Stimulated activated naive CD8-positive, alpha-beta T cell treated with anti-CD3 and anti-CD28 coated beads, Interleukin-15, amount 100 ng/mL, for 72 hours (primary cell): ENCODE measurements around the gene CLDN7.

Source experiments
- ATAC-seq: fragments of 150-1000 bp; cut with Tn5 transposase; 2 replicates; pipeline ENCODE4 v1.10.0; 2021; ENCODE audit warnings: mild to moderate bottlenecking, moderate library complexity
- DNase-seq, 2 donors: peaks; one replicate each; pipeline ENCODE4 v3.0.0; 2021 to 2022
- H3K27ac Mint-ChIP-seq, 2 donors: one replicate each; pipeline ENCODE4 v1.8.0; 2022; ENCODE audit warnings: mild to moderate bottlenecking in 2 of 2, mixed read lengths in 2 of 2, moderate library complexity in 2 of 2
- H3K27me3 Mint-ChIP-seq: one replicate; pipeline ENCODE4 v1.8.0; 2022; ENCODE audit warnings: mixed read lengths
- H3K4me1 Mint-ChIP-seq: one replicate; pipeline ENCODE4 v1.8.0; 2022; ENCODE audit warnings: mild to moderate bottlenecking, mixed read lengths
- H3K4me3 Mint-ChIP-seq, 2 donors: one replicate each; pipeline ENCODE4 v1.8.0; 2022; ENCODE audit warnings: mild to moderate bottlenecking in 2 of 2, mixed read lengths in 2 of 2, moderate library complexity in 1 of 2
- H3K9me3 Mint-ChIP-seq, 2 donors: one replicate each; pipeline ENCODE4 v1.8.0; 2022; ENCODE audit warnings: mixed read lengths in 2 of 2

The CLDN7 gene

GRCh38 chr17:7237761-7238419 is 24.4 kb downstream of the CLDN7 start:
- peak; percentile 51 for ATAC-seq
- H3K4me3 Mint-ChIP-seq, result peak overlapping the region; percentile 96 to 98
- peaks cover 77% of the 10 kb centered on the region for H3K4me1 Mint-ChIP-seq
- peak overlapping the region; percentile 82 to 96 for H3K27ac Mint-ChIP-seq
- no peaks in the 10 kb centered on the region for H3K9me3 Mint-ChIP-seq
- DNase-seq, result peak; percentile 76 to 80
- no peaks in the 10 kb centered on the region for H3K27me3 Mint-ChIP-seq

DNA sequence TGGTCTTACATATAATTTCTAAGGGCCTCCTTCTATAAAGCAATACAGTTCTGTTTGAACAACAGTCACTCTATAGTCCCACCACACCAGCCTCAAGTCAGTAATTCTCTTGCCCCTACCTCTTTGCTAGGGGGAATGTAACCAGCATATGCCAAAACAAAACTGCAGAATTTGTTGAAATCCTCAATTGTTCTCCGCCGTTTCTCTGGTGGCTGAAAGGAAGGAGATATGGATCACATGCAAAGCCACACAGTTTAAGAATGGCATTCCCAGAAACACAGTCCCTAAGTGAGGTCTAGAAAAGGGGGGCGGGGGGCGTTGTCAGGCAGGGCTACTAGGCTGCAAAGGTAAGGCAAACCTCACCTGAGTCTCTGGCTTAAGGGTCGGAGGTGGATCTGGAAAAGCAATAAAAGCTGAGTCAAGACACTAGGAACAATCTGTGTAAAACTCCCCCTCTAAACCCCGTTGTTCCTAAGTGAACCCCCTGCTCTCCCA is 25.0 kb downstream of the CLDN7 start:
- Mint-ChIP-seq H3K27ac (peak overlapping the region in 1 of 2 donors; percentile 16), H3K4me1 (peaks cover 79% of the 10 kb centered on the region), H3K27me3 (no peaks in the 10 kb centered on the region), H3K9me3 (no peaks in the 10 kb centered on the region), H3K4me3 (peak overlapping the region; percentile 96 to 98)
- DNase-seq (no peak), ATAC-seq (no peak)

DNA sequence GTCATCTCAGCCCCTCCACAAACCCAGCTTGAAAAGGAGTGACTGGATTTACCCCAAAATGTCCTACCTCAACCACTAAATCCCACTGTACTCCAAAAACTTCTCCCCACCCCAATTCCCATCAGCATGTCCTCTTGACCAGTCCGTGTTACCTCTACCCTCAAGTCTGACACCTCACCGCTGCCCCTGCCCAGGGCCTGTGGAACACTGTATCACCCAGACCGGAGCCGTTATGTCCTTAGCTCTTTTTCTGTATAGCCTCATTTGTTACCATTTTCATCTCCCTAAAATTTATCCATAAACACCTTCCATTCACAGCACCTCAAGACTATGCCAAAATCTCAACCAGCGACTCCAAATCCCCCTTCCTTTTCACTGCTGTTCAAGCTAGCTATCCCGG is 25.5 kb downstream of the CLDN7 start:
- DNase-seq (no peak), ATAC-seq (no peak)
- Mint-ChIP-seq H3K9me3 (no peaks in the 10 kb centered on the region), H3K27ac (peak overlapping the region in 1 of 2 donors; percentile 16), H3K4me1 (peaks cover 79% of the 10 kb centered on the region), H3K27me3 (no peaks in the 10 kb centered on the region), H3K4me3 (peak overlapping the region; percentile 96 to 98)

DNA sequence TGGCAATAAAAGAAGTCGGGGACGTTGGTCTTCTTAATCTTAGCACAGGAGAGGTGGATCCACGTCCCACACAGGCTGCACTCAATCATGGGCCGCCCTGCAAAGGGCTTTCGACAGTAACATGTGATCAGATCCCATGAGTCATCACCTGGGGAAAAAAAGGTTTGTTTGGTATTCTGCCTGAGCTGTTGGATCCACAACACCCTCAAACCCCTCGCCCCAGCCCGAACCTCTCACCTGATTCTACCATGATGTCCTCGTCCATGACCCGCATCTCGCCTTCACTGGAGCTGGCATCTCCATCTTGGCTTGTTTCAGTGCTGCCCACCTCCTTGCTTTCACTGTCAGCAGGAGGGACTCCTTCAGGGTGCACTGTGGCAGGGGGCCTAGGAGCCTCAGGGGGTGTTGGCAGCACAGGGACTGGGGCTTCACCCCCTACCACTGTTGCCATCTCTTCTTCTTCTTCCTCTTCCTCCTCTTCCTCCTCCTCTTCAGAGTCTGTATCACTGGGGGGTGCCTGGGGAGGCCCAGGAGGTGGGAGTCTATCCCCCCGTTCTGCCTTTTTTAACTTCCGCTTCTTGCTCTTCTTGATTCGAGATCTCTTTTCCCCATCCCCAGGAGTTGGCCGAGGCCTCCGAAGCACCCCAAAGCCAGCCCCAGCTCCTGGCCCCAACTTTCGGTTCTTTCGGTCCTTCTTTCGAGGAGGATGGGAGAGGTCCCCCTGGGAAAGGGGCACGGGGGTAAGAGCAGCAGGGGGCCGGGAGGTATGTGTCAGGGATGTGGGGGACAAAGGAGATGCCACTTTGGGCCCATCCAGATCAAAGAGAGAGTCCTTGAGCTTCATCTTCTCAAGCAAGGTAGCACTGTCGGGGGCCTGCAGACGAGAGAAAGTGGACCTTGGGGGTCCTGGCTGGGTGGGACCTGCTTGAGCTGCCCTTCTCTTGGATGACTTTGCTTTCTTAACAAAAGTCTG is 26.3 kb downstream of the CLDN7 start:
- no peak for ATAC-seq
- Mint-ChIP-seq H3K9me3 (no peaks in the 10 kb centered on the region), H3K4me1 (peaks cover 77% of the 10 kb centered on the region), H3K27ac (peak overlapping the region; percentile 60 to 61), H3K27me3 (no peaks in the 10 kb centered on the region), H3K4me3 (peak overlapping the region; percentile 95 to 98)
- DNase-seq, result no peak

DNA sequence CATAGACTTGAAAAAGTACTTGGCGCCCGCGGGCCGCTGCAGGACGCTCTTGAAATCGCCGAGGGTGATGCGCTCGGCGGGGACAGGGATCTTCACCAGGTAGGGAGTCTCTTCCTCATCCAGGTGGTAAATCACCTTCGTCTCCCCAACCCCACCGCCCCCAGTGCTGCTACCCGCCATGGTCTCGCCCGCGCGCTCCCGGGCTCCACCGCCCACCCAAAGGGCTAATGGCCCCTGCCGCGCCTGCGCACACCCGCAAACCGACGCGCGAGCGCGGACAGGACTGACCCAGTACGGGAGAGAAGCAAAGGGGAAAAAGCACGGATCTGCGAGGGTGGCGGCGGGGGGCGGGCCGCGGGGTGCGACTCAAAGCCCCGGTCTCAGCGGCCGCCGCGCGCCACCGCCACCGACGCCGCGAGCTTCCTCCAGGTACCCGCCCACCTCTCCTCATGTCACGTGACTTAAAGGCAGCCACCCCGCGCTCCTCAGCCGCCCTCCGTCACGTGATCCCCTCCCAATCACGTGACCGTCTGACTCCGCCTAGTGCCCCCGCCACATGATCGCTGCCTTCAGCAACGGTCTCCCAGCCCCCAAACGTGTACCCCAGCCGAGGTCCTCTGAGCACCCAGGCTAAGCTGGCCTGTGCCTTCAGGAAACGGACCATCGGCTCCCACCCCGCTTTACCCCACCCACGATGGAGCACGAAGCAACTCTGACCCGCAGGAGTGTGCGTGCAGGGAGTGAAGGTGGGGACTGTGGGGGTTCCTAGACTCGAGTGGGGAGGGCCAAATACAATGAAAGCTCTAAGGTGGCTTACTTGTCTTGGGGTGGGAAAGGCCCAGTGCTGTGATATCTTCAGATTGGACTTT is 28.0 kb downstream of the CLDN7 start, which contains the start of gene DVL2:
TSS of gene DVL2 (minus strand) at position 435 of the 869 bp plus-strand sequence. CDS start at position 180, 255 bp downstream.
- peak; percentile 64 for ATAC-seq
- H3K4me1 Mint-ChIP-seq, result peaks cover 74% of the 10 kb centered on the region
- DNase-seq, result peak; percentile 91 to 94
- no peaks in the 10 kb centered on the region for H3K27me3 Mint-ChIP-seq
- H3K27ac Mint-ChIP-seq, result peak within 1 kb of the TSS; percentile 96
- peak within 1 kb of the TSS; percentile 95 to 98 for H3K4me3 Mint-ChIP-seq
- H3K9me3 Mint-ChIP-seq, result no peaks in the 10 kb centered on the region

GRCh38 chr17:7233701-7234082 is 28.6 kb downstream of the CLDN7 start:
- ATAC-seq (peak; percentile 33), DNase-seq (no peak)
- Mint-ChIP-seq H3K27ac (peak overlapping the region; percentile 96), H3K27me3 (no peaks in the 10 kb centered on the region), H3K4me1 (peaks cover 80% of the 10 kb centered on the region), H3K9me3 (no peaks in the 10 kb centered on the region), H3K4me3 (peak overlapping the region; percentile 95 to 98)

DNA sequence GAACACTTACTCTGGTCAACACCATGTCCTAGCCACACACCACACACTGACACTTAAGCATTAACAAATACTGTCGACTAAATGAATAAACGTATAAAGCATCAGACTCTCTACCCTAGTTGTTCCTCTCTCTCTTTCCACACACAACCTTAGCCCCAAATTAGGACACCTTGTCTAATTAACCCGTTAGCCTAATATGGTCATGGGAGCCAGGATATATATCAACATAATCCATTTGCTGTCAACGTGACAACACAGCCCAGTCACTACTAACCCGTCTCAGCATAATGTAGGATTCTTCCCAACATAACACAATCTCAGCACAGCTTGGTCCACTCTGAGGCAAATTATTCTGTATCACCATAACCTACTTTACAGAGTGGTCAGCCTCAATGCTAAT is 30.2 kb downstream of the CLDN7 start:
- H3K4me3 Mint-ChIP-seq, result peak overlapping the region; percentile 30 to 98
- no peaks in the 10 kb centered on the region for H3K27me3 Mint-ChIP-seq
- no peaks in the 10 kb centered on the region for H3K9me3 Mint-ChIP-seq
- ATAC-seq (no peak), DNase-seq (no peak)
- H3K4me1 Mint-ChIP-seq, result peaks cover 91% of the 10 kb centered on the region
- no peak overlapping the region for H3K27ac Mint-ChIP-seq

- H3K27me3 Mint-ChIP-seq, result no peaks in the 10 kb centered on the region
- H3K9me3 Mint-ChIP-seq, result no peaks in the 10 kb centered on the region
- no peak overlapping the region for H3K4me3 Mint-ChIP-seq
- DNase-seq, result no peak
- ATAC-seq, result no peak
- H3K27ac Mint-ChIP-seq, result no peak overlapping the region
- peaks cover 64% of the 10 kb centered on the region for H3K4me1 Mint-ChIP-seq
Observed at GRCh38 chr17:7229504-7229903, 32.8 kb downstream of the CLDN7 start.

- H3K9me3 Mint-ChIP-seq, result no peaks in the 10 kb centered on the region
- ATAC-seq (no peak), DNase-seq (no peak)
- H3K4me3 Mint-ChIP-seq, result no peak overlapping the region
- no peak overlapping the region for H3K27ac Mint-ChIP-seq
- peaks cover 62% of the 10 kb centered on the region for H3K4me1 Mint-ChIP-seq
- H3K27me3 Mint-ChIP-seq, result no peaks in the 10 kb centered on the region
Observed at GRCh38 chr17:7228920-7229319, 33.4 kb downstream of the CLDN7 start.

DNA sequence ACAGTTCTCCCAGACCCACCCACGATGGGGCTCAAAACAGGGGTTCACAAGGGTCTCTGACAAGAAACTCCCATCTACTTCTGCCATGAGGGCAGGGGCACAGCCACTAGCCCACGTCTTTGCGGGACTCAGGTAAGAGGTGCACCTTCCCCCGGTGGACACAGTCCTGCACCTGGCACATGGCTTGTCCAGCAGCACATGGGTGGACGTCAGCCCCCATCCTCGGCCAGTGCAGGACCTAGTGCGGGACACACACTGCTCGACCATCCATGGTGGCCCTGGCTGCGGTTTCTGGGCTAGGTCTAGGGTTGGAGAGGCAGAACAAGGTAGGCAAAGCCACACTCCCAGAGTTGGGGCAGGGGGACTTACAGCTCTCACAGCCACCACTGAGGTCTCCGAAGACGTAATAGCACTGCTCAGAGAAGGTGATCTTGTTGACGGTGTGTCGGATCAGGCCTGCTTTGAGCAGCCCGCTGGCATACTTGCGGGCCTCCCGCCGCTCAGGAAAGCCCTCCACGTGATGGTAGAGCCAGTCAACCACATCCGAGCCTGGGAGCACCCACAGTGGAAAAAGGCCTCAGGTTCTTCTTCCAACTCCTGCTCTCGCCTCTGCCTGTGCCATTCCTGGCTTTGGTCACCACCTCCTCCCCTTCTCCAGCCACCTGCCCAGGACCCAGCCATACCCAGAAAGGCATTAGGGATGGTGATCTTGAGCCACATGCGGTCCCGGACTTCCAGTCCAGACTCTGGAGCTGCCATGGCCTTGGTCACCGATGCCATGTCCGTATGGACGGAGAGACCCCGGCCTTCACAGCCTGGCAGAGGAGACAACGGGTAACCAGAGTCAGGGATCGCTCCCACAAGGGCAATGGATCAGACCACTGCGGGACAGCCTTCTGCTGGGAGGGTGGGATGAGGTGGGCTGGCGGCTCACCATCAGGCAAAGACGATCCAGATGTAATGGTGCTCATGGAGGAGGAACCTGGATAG is 35.3 kb downstream of the CLDN7 start:
- Mint-ChIP-seq H3K27ac (peak overlapping the region in 1 of 2 donors; percentile 27), H3K9me3 (no peaks in the 10 kb centered on the region), H3K4me3 (no peak overlapping the region), H3K4me1 (peaks cover 46% of the 10 kb centered on the region), H3K27me3 (no peaks in the 10 kb centered on the region)
- ATAC-seq (no peak), DNase-seq (no peak)

DNA sequence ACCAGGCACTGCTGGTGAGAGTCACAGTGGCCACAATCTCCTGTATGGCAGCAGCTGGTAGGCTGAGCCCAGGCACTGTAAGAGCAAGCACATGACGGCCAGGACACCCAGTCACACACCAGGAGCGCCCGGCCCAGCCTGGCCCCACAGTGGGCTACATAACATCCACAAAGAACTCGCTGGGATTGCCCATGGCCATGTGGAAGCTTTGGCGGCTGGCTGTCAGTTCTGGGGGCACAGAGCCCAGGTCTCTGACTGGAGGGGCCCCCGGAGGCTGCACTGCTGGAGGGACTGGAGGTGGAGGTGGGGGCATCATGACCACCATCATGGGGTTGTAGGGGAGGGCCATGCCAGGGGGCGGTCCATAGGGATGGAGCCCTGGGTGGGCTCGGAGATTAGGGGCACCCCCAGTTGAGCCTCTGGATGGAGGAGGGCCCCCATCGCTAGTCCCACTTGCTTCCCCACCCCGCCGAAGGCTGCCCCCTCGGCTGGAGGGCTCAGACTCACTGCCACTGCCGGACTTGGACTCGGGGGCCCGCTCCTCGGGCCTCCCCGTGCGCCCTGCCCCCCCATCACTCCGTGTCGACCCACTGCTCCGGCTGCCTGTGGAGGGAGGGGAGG is 36.5 kb downstream of the CLDN7 start:
- peak; percentile 30 for ATAC-seq
- Mint-ChIP-seq H3K27ac (no peak overlapping the region), H3K27me3 (no peaks in the 10 kb centered on the region), H3K4me3 (no peak overlapping the region), H3K9me3 (no peaks in the 10 kb centered on the region), H3K4me1 (peaks cover 48% of the 10 kb centered on the region)
- DNase-seq, result no peak

- Mint-ChIP-seq H3K27ac (no peak overlapping the region), H3K9me3 (no peaks in the 10 kb centered on the region), H3K4me3 (no peak overlapping the region), H3K4me1 (peaks cover 47% of the 10 kb centered on the region), H3K27me3 (no peaks in the 10 kb centered on the region)
- DNase-seq (no peak), ATAC-seq (no peak)
Observed at GRCh38 chr17:7224661-7225111, 37.6 kb downstream of the CLDN7 start.

- ATAC-seq (no peak), DNase-seq (no peak)
- H3K9me3 Mint-ChIP-seq, result no peaks in the 10 kb centered on the region
- H3K4me1 Mint-ChIP-seq, result peaks cover 49% of the 10 kb centered on the region
- H3K27me3 Mint-ChIP-seq, result no peaks in the 10 kb centered on the region
- H3K4me3 Mint-ChIP-seq, result no peak overlapping the region
- no peak overlapping the region for H3K27ac Mint-ChIP-seq
Observed at GRCh38 chr17:7224110-7224509, 38.2 kb downstream of the CLDN7 start.

- DNase-seq, result no peak
Observed at GRCh38 chr17:7223375-7223774, 38.9 kb downstream of the CLDN7 start.

More at GRCh38 chr17:7223375-7223774, 38.9 kb downstream of the CLDN7 start:
- Mint-ChIP-seq H3K4me1 (peaks cover 49% of the 10 kb centered on the region), H3K27me3 (no peaks in the 10 kb centered on the region), H3K9me3 (no peaks in the 10 kb centered on the region), H3K27ac (no peak overlapping the region), H3K4me3 (no peak overlapping the region)
- ATAC-seq, result no peak
